NCI-H128 (cell line): Measurements from ENCODE around the gene OCA2.
"Not testable (repeated sequence)": the region's sequence is repeated elsewhere in the genome, so short reads cannot be mapped to it uniquely, and the experiment has no call there.

Source experiments
- DNase-seq: peaks from one replicate; lab custom pipeline; 2025; ENCODE audit not compliant: unreplicated experiment; lab: John Stamatoyannopoulos, UW

OCA2 gene

GRCh38 chr15:27958911-27959578 lies 140.1 kb downstream of the OCA2 start:
- no peak for DNase-seq

GRCh38 chr15:27956285-27956684 lies 142.8 kb downstream of the OCA2 start:
- no peak for DNase-seq

- DNase-seq = no peak
These were observed 144.0 kb downstream of the OCA2 start for GRCh38 chr15:27955087-27955486.

- not testable (repeated sequence) for DNase-seq
These were observed 146.5 kb downstream of the OCA2 start for GRCh38 chr15:27952593-27952992.

- DNase-seq = no peak
These were observed 147.8 kb downstream of the OCA2 start for GRCh38 chr15:27951191-27951890.

GRCh38 chr15:27949089-27949488 lies 150.0 kb downstream of the OCA2 start:
- DNase-seq = no peak

- DNase-seq = no peak
These were observed 159.9 kb downstream of the OCA2 start for GRCh38 chr15:27939246-27939645.

GRCh38 chr15:27937851-27938250 lies 161.3 kb downstream of the OCA2 start:
- no peak for DNase-seq

- no peak for DNase-seq
These were observed 163.0 kb downstream of the OCA2 start for GRCh38 chr15:27936164-27936563.

GRCh38 chr15:27935328-27935727 lies 163.8 kb downstream of the OCA2 start:
- no peak for DNase-seq

GRCh38 chr15:27934782-27935181 lies 164.3 kb downstream of the OCA2 start:
- no peak for DNase-seq

- no peak for DNase-seq
These were observed 165.6 kb downstream of the OCA2 start for GRCh38 chr15:27933562-27933961.

- DNase-seq = no peak
These were observed 166.5 kb downstream of the OCA2 start for GRCh38 chr15:27932600-27932999.

- no peak for DNase-seq
These were observed 170.7 kb downstream of the OCA2 start for GRCh38 chr15:27928386-27928785.

- DNase-seq = no peak
These were observed 186.8 kb downstream of the OCA2 start for GRCh38 chr15:27912283-27912682.

- no peak for DNase-seq
These were observed 192.3 kb downstream of the OCA2 start for GRCh38 chr15:27906802-27907201.

GRCh38 chr15:27903405-27903804 lies 195.7 kb downstream of the OCA2 start:
- no peak for DNase-seq

- DNase-seq = no peak
These were observed 196.3 kb downstream of the OCA2 start for GRCh38 chr15:27902680-27903385.

- no peak for DNase-seq
These were observed 199.4 kb downstream of the OCA2 start for GRCh38 chr15:27899583-27900285.

- no peak for DNase-seq
These were observed 201.6 kb downstream of the OCA2 start for GRCh38 chr15:27897481-27897880.

GRCh38 chr15:27894645-27895044 lies 204.5 kb downstream of the OCA2 start:
- DNase-seq = no peak

GRCh38 chr15:27889258-27889657 lies 209.9 kb downstream of the OCA2 start:
- DNase-seq = no peak
